K562 (cell line): ENCODE measurements around the gene USHBP1. TPM values are rescaled to one million over a fixed set of nuclear protein-coding genes. Genes with fewer than 3 reads are reported as not detected.
A peak's percentile ranks its signal among the peaks of the same experiment; 100 is the strongest.

ENCODE experiments used
- BDP1 ChIP-seq: IDR thresholded peaks from 3 replicates; pipeline ENCODE4 v1.6.1; 2011; ENCODE audit not compliant: insufficient read length, insufficient read depth
- CBFA2T2 ChIP-seq: fragments of 450-650 bp; conservative IDR thresholded peaks from 2 replicates; pipeline ENCODE4 v1.6.1; 2017; ENCODE audit warnings: mild to moderate bottlenecking
- CCAR2 ChIP-seq: fragments of 200-400 bp; formaldehyde crosslinking; IDR thresholded peaks from 2 replicates; pipeline ENCODE4 v1.6.1; 2017; ENCODE audit warnings: mild to moderate bottlenecking, low read depth, low read length
- CEBPG ChIP-seq, 3 experiments: fragments of 200-800 bp in 1 of 3; sonication (Bioruptor generic) in 1 of 3; sonication (generic) in 1 of 3; formaldehyde crosslinking in 1 of 3; IDR thresholded peaks in 2 of 3; conservative IDR thresholded peaks in 1 of 3; 2 replicates each; pipeline versions ENCODE4 v1.6.1 to v1.8.0; 2016 to 2022; ENCODE audit warnings: missing compliant biosample characterization in 2 of 3, missing genetic modification characterization in 2 of 3, mild to moderate bottlenecking in 1 of 3, missing genetic modification reagents in 1 of 3
- ETV1 ChIP-seq: fragments of 450-650 bp; conservative IDR thresholded peaks from 2 replicates; pipeline ENCODE4 v1.6.1; 2016; ENCODE audit warnings: missing genetic modification characterization, control low read depth, low read depth, missing compliant biosample characterization
- FOXA3 ChIP-seq, 2 experiments: fragments of 450-650 bp in 1 of 2; sonication (generic) in 1 of 2; formaldehyde crosslinking; IDR thresholded peaks in 1 of 2; conservative IDR thresholded peaks in 1 of 2; 2 replicates each; pipeline versions ENCODE4 v1.4.0 to v1.8.0; 2020 to 2022; ENCODE audit warnings: mild to moderate bottlenecking in 2 of 2, missing genetic modification reagents in 1 of 2
- HDAC1 ChIP-seq, 2 experiments: fragments of 450-650 bp; IDR thresholded peaks; 2 replicates each; pipeline ENCODE4 v1.6.1; 2016 to 2017; ENCODE audit warnings: inconsistent platforms in 1 of 2, mild to moderate bottlenecking in 1 of 2, moderate library complexity in 1 of 2
- HDAC2 ChIP-seq: fragments of 450-650 bp; IDR thresholded peaks from 2 replicates; pipeline ENCODE4 v1.6.1; 2016; ENCODE audit warnings: mild to moderate bottlenecking
- IRF2 ChIP-seq: sonication (generic); formaldehyde crosslinking; IDR thresholded peaks from 2 replicates; pipeline ENCODE4 v1.8.1; 2022; ENCODE audit warnings: mild to moderate bottlenecking, missing genetic modification reagents
- MEF2D ChIP-seq: conservative IDR thresholded peaks from 2 replicates; pipeline ENCODE4 v1.6.1; 2016; ENCODE audit warnings: low read depth, missing genetic modification characterization, missing compliant biosample characterization
- MXI1 ChIP-seq: IDR thresholded peaks from 2 replicates; pipeline ENCODE4 v1.6.1; 2011; ENCODE audit warnings: low read depth, mild to moderate bottlenecking, improper control_type of control experiment, low read length
- NONO ChIP-seq, 2 experiments: fragments of 200-400 bp in 1 of 2; fragments of 450-650 bp in 1 of 2; formaldehyde crosslinking in 1 of 2; IDR thresholded peaks; 2 replicates each; pipeline ENCODE4 v1.6.1; 2017; ENCODE audit warnings: low read depth in 2 of 2, mild to moderate bottlenecking in 2 of 2, moderate library complexity in 2 of 2, low read length in 1 of 2
- PYGO2 ChIP-seq: fragments of 450-650 bp; IDR thresholded peaks from 2 replicates; pipeline ENCODE4 v1.6.1; 2016; ENCODE audit warnings: mild to moderate bottlenecking, missing genetic modification characterization, moderate library complexity, missing compliant biosample characterization
- RCOR1 ChIP-seq, 2 experiments: IDR thresholded peaks; 2 replicates each; pipeline ENCODE4 v1.6.1; 2012; ENCODE audit warnings: low read depth in 2 of 2, low read length in 2 of 2, borderline replicate concordance in 1 of 2, improper control_type of control experiment in 1 of 2
- SMARCC2 ChIP-seq: fragments of 450-650 bp; IDR thresholded peaks from 2 replicates; pipeline ENCODE4 v1.6.1; 2017; ENCODE audit warnings: antibody characterized with exemption, moderate library complexity, mild to moderate bottlenecking, low read depth
- TAL1 ChIP-seq: fragments of 450-650 bp; IDR thresholded peaks from 2 replicates; pipeline ENCODE4 v1.6.1; 2016; ENCODE audit warnings: mild to moderate bottlenecking
- TBP ChIP-seq: optimal IDR thresholded peaks from 2 replicates; pipeline ENCODE3; 2011; ENCODE audit warnings: low read depth, low read length, improper control_type of control experiment
- ZNF384 ChIP-seq: IDR thresholded peaks from 2 replicates; pipeline ENCODE4 v1.6.1; 2012; ENCODE audit warnings: low read depth, low read length, improper control_type of control experiment
- ZNF445 ChIP-seq: fragments of 250-450 bp; sonication (Bioruptor Pico); IDR thresholded peaks from 2 replicates; pipeline ENCODE4 v1.4.0; 2020; ENCODE audit warnings: low read depth, mild to moderate bottlenecking, moderate library complexity
- ZNF707 ChIP-seq: fragments of 250-450 bp; sonication (Bioruptor Pico); conservative IDR thresholded peaks from 2 replicates; pipeline ENCODE4 v1.8.0; 2022; ENCODE audit warnings: inconsistent platforms, mild to moderate bottlenecking, moderate library complexity
- ZNF75A ChIP-seq: fragments of 450-650 bp; formaldehyde crosslinking; IDR thresholded peaks from 2 replicates; pipeline ENCODE4 v1.4.0; 2020; ENCODE audit warnings: mild to moderate bottlenecking
- polyA plus RNA-seq, 8 experiments: library from polyadenylated mRNA; depleted of rRNA in 4 of 8; stranded (reverse) in 5 of 8; unstranded in 3 of 8; fragments of >200 nt; fragmentation: Nextera tagmentation in 2 of 8; fragmentation: Illumina TruSeq in 1 of 8; extraction: Ambion mirVana in 2 of 8; extraction: Trizol in 1 of 8; gene quantifications; 2 replicates each; pipeline versions ENCODE4 v1.2.1 to v1.2.3, GENCODE V29; 2011 to 2014; ENCODE audit warnings: inconsistent platforms in 1 of 8, missing spikeins in 1 of 8
- total RNA-seq, 7 experiments: library from RNA; depleted of rRNA in 6 of 7; stranded (reverse); fragments of >200 nt in 6 of 7; fragmentation: Illumina TruSeq in 2 of 7; extraction: Trizol in 2 of 7; gene quantifications; 2 replicates each; pipeline versions ENCODE4 v1.2.1 to v1.2.3, GENCODE V29; 2011 to 2021; ENCODE audit warnings: low replicate concordance in 1 of 7
- TF ChIP-seq, protein P1 (sequence below): sonication (generic); formaldehyde crosslinking; IDR thresholded peaks from 2 replicates; pipeline ENCODE4 v1.9.0; 2022; ENCODE audit warnings: mild to moderate bottlenecking, missing genetic modification reagents
- TF ChIP-seq, protein P2 (sequence below): fragments of 450-650 bp; IDR thresholded peaks from 2 replicates; pipeline ENCODE4 v1.6.1; 2016; ENCODE audit warnings: low read depth, mild to moderate bottlenecking, moderate library complexity
- TF ChIP-seq, protein P3 (sequence below), 2 experiments: IDR thresholded peaks; 2 replicates each; pipeline ENCODE4 v1.6.1; 2011; ENCODE audit warnings: borderline replicate concordance in 1 of 2, control low read depth in 1 of 2, low read depth in 1 of 2, low read length in 1 of 2, mild to moderate bottlenecking in 1 of 2, mixed read lengths in 1 of 2, moderate library complexity in 1 of 2; ENCODE audit not compliant: insufficient read depth in 1 of 2, insufficient read length in 1 of 2, poor library complexity in 1 of 2, severe bottlenecking in 1 of 2; ENCODE audit errors: extremely low read depth in 1 of 2
- TF ChIP-seq, protein P4 (sequence below): sonication (generic); formaldehyde crosslinking; IDR thresholded peaks from 2 replicates; pipeline ENCODE4 v1.5.0; 2020; ENCODE audit warnings: missing genetic modification reagents

Gene USHBP1
- total and polyA plus RNA-seq, 9 of the 15 experiments (the other 6 are each of a cell fraction or from before 2014, with no cell fraction given), result 0.03 to 0.10 (median 0.05) TPM; not detected in 5

DNA sequence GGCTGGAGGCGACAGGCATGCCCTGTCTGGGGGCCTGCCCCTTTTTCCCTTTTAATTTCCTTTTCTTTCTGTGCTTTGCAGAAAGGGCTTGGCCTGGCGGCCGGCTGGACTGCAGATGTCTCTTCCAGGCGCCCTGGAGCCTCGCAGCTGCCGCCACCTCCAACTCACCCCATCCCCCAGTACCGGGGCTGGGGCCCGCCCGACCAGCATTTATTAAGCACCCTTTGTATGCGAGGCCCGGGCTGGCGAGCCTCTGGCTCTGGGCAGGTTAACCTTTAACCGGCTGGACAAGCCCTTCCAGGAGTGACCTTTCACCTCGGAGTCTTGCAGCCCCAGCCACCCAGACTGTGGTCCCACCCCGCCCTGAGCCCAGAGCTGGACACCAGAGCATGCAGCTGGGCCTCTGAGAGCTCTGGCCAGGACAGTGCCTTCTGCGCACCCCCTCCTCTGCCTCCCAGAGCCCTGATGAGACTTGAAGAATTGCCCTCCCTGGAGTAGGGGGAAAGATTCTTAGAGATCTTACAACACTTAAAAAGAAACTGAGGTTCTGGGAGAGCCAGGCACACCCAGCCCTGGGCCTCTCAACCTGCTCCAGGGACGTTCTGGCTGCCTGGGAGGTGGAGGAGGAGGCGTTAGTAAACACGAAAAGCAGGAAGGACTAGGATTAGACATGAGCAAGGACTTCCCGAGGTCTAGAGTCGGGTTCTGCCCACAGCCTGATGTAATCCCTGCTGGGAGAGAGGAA, 17.7 kb downstream of the USHBP1 start (continued):
- TF ChIP-seq, protein P1, sequence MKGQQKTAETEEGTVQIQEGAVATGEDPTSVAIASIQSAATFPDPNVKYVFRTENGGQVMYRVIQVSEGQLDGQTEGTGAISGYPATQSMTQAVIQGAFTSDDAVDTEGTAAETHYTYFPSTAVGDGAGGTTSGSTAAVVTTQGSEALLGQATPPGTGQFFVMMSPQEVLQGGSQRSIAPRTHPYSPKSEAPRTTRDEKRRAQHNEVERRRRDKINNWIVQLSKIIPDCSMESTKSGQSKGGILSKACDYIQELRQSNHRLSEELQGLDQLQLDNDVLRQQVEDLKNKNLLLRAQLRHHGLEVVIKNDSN, result no peak
- TF ChIP-seq IRF2 (CRISPR knock-in tag), result no peak
- TF ChIP-seq ZNF384, result no peak
- TF ChIP-seq ZNF707, result no peak
- TF ChIP-seq, protein P2, sequence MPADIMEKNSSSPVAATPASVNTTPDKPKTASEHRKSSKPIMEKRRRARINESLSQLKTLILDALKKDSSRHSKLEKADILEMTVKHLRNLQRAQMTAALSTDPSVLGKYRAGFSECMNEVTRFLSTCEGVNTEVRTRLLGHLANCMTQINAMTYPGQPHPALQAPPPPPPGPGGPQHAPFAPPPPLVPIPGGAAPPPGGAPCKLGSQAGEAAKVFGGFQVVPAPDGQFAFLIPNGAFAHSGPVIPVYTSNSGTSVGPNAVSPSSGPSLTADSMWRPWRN, result no peak
- no peak for TF ChIP-seq ZNF75A (CRISPR knock-in tag)
- TF ChIP-seq ZNF445 (CRISPR knock-in tag), result no peak
- TF ChIP-seq FOXA3 (CRISPR knock-in tag; conservative IDR thresholded peaks at IDR 0.05 in 1 of 2, IDR thresholded peaks at IDR 0.05 in 1 of 2), result peak in 1 of 2 experiments; percentile 48; a peak in 1 of 4 replicates
- TF ChIP-seq NONO (IDR thresholded peaks at IDR 0.05; ENCODE audit: low read depth in 2 of 2, low read length in 1 of 2), result no peak
- no peak for TF ChIP-seq TAL1
- no peak for TF ChIP-seq CCAR2
- TF ChIP-seq HDAC2, result peak; percentile 86
- peak in 1 of 2 experiments; percentile 77; a peak in 2 of 4 replicates for TF ChIP-seq RCOR1 (IDR thresholded peaks at IDR 0.05; ENCODE audit: borderline replicate concordance in 1 of 2, low read depth in 2 of 2, low read length in 2 of 2)
- no peak for TF ChIP-seq TBP
- no peak for TF ChIP-seq BDP1
- TF ChIP-seq HDAC1 (IDR thresholded peaks at IDR 0.05), result peak in 1 of 2 experiments; percentile 45; a peak in 2 of 4 replicates
- 0 out of 2 replicates have a peak, but pooled peaks have one; percentile 1 for TF ChIP-seq CBFA2T2
- TF ChIP-seq ETV1 (tag), result no peak
- TF ChIP-seq SMARCC2, result no peak
- TF ChIP-seq, protein P3, sequence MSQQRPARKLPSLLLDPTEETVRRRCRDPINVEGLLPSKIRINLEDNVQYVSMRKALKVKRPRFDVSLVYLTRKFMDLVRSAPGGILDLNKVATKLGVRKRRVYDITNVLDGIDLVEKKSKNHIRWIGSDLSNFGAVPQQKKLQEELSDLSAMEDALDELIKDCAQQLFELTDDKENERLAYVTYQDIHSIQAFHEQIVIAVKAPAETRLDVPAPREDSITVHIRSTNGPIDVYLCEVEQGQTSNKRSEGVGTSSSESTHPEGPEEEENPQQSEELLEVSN (IDR thresholded peaks at IDR 0.05; ENCODE audit: borderline replicate concordance in 1 of 2, extremely low read depth in 1 of 2, insufficient read depth in 1 of 2, insufficient read length in 1 of 2, low read depth in 1 of 2, low read length in 1 of 2, poor library complexity in 1 of 2, severe bottlenecking in 1 of 2), result peak in 1 of 2 experiments; percentile 19
- TF ChIP-seq MEF2D (tag), result no peak
- TF ChIP-seq CEBPG (CRISPR knock-in tag; IDR thresholded peaks at IDR 0.05), result no peak; the same call in 1 of the 2 replicates
- TF ChIP-seq CEBPG (tag; conservative IDR thresholded peaks at IDR 0.05 in 1 of 2, IDR thresholded peaks at IDR 0.05 in 1 of 2), result no peak
- TF ChIP-seq, protein P4, sequence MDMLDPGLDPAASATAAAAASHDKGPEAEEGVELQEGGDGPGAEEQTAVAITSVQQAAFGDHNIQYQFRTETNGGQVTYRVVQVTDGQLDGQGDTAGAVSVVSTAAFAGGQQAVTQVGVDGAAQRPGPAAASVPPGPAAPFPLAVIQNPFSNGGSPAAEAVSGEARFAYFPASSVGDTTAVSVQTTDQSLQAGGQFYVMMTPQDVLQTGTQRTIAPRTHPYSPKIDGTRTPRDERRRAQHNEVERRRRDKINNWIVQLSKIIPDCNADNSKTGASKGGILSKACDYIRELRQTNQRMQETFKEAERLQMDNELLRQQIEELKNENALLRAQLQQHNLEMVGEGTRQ (CRISPR knock-in tag), result no peak
- no peak for TF ChIP-seq PYGO2
- no peak for TF ChIP-seq MXI1
